ENCODE results near the gene CLDN14.

DNA sequence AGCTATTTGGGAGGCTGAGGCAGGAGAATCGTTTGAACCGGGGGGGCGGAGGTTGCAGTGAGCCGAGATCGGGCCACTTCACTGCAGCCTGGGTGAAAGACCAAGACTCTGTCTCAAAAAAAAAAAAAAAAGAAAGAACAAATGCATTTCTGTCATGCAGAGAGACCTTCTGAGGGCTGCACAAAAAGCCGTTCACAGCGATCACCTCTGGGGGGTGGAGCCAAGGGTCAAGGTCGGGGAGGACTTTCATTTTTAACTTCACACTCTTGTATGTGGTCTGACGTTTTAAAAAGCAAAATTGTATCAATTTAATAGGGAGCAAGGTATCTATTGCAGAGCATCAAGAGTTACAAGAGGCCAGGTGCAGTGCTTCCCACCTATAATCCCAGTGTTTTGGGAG lies 26.6 kb upstream of the CLDN14 start:
- TF ChIP-seq POLR2AphosphoS5 (IDR thresholded peaks at IDR 0.05) = no peak
- TF ChIP-seq, protein P1, sequence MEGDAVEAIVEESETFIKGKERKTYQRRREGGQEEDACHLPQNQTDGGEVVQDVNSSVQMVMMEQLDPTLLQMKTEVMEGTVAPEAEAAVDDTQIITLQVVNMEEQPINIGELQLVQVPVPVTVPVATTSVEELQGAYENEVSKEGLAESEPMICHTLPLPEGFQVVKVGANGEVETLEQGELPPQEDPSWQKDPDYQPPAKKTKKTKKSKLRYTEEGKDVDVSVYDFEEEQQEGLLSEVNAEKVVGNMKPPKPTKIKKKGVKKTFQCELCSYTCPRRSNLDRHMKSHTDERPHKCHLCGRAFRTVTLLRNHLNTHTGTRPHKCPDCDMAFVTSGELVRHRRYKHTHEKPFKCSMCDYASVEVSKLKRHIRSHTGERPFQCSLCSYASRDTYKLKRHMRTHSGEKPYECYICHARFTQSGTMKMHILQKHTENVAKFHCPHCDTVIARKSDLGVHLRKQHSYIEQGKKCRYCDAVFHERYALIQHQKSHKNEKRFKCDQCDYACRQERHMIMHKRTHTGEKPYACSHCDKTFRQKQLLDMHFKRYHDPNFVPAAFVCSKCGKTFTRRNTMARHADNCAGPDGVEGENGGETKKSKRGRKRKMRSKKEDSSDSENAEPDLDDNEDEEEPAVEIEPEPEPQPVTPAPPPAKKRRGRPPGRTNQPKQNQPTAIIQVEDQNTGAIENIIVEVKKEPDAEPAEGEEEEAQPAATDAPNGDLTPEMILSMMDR (IDR thresholded peaks at IDR 0.05) = no peak

Measured in esophagus muscularis mucosa (tissue), 3 donors.